HG02884 (cell line): Measurements from ENCODE around the gene RECK.
A peak's percentile ranks its signal among the peaks of the same experiment; 100 is the strongest.
"Not testable (repeated sequence)": the region's sequence is repeated elsewhere in the genome, so short reads cannot be mapped to it uniquely, and the experiment has no call there.

Experiments used
- ATAC-seq: cut with Tn5 transposase; IDR thresholded peaks from one replicate; pipeline ENCODE4 v1.9.1; 2021; ENCODE audit warnings: mild to moderate bottlenecking, moderate library complexity; ENCODE audit not compliant: unreplicated experiment

Gene RECK

DNA sequence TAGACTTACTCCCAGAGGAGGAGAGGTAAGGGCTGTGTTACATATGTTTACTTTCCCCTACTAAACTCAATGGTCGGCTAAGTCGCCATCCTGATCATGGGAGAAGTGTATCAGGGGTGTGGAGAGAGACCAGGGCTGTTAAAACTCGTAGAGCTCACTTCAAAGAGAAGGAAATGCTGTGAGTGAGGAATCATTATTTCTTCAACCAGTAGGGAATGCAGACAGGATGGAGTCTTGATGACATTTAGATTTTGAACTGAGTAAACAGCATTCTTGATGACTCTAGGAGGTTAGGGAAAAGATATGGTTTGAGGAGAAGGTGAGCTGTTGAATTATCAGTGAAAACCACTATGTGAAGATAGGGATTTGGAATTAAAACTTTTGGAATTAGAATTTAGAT lies 17.3 kb downstream of the RECK start:
- ATAC-seq: no peak

DNA sequence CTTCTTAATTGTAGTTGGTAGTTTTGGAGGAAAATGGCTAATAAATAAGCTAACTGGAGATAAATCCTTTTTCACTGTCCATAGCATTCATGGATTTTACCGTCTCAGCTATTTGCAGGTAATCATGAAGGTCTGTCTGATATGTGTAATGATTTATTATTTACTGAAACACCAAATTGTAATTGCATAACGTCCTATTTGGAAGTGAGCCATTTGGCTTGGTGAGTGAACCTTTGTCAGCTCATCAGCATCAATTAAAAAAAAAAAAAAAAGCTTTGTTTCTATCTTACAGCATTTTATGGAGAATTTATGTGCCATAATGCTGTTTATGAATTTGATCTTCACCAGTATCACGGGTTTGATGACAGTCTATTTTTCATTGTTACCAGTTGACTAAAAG lies 20.2 kb downstream of the RECK start:
- no peak for ATAC-seq

DNA sequence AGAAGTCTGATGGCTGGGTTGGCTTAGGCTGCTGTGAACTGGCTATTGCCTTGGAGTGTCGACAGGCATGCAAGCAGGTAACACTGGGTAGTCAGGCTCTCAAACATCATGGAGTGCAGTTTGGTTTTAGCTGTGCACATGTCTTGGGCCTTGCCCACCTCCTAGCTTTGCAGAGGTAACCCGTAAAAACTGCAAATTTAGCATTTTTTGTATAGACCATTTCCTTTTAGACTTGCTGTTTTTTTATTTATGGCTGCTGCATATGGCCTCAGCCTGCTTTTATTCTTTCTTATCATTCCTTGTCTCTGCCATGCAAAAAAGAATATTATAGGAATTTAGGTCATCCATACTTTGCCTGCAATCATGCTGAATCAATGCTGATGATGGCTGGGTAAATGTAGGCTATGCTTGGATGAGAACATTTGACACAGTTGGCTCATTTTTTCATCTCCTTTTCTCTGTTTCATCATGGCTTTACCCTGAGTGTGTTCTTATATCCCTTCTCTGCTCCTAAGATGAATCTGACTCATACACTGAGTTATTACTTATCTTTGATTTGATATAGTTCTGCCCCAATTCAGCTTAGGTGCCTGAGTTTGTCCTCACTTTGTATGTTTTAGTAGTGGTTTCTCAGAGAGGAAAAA lies 27.2 kb downstream of the RECK start:
- ATAC-seq: no peak

DNA sequence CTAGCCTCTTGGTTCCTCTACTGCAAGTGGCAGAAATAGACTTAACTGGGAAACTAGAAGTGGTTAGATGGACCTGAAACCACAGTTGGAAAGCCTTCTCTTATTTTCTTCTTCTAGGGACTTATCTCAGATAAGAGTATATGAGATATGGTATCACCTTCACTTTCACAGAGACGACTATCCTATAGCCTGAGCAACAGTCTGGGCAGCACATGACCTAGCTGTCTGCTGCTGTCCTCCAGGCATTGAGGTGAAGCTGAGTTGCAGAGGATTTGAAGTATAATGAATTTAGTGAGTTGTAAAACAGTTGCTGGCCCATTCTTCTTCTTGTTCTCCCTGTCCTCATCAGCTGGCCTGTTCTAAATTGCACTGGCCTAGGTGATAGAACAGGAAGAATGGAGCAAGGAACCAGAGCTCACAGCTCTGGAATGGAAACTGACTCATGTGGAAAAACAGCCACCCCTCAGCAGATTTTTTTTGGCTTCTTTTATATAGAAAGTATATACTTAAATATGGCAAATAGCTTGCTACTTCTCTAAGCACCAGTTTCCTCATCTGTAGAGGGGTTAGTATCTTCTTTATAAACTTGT lies 27.8 kb downstream of the RECK start:
- ATAC-seq: no peak

DNA sequence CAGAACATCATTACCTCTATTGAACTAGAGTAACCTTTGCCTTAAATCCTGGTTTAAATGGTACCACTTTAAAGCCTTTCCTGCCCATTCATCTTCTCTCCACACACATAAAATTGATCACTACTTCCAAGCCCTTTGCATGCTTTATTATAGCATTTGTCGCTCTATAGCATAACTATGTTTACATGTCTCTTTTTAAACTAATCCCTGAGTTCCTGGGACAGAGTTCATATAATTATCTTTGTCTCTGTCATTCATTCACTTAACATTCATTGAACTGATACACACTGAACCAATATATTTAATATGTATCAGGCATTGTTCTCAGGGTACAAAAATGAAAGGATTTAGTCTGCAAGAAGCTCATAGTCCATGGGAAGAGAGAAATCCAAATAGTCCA lies 37.3 kb downstream of the RECK start:
- ATAC-seq: no peak

DNA sequence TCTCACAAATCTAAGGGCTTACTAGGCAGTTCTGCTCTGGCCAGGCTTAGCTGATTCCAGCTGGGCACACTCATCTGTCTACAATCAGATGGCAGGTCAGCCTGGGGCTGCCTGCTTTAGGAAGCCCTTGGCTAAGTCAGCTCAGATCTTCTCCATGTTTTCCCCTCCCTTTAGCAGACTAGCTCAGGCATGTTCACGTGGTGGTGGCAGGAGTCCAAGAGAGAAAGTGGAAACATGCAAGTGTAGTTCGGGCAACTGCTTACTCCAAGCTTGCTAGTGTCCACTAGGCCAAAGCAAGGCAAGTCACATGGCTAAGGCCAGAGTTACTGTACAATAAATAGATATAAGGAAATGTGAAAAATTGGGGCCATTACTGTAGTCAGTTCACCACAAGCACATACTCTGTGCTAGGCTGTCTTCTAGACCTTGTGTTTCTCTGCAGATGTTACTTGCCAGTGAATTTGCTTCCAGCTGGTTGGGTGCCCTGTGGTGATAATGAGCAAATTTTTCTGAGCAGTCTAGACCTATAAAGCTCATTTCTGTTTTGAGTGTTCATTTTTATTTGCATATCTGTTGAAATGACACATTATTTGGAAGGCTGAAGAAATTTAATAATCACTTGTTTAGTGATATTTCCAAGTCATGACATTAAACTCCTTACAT lies 38.3 kb downstream of the RECK start:
- ATAC-seq: no peak

DNA sequence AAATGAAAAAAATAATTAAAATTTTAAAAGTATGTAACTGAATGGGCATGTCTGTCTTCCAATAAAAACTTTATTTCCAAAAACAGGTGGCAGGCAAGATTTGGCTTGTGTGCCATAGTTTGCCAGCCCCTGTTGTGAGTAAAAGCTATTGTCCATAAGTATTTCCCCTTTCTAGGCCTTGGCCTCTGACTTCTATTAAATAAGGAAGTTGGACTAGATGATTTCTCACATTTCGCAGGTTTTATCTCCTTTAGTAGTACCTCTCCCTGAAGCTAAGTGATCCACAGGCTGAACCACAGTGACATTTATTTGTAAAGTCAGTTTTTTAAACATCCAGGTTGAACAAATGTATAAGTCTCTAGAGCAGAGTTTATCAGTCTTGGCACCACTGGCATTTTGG lies 41.3 kb downstream of the RECK start:
- ATAC-seq: no peak

DNA sequence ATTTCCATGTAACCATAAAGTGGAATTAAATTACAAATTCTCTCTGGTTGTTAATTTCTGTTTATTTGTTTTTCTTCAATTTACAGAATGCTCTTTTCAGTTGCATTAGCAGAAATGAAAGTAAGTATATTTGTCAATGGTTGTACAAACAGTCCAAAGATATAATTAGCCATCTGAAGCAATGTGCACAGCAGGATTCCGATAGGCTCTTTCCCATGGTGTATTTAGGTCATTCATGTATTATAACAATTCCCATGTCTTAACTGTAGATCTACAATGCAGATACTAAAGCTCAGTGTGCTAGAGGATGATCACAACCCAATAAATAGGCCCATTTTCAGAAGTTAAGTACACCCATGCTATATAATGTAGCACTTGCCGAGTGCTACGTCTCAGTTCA lies 43.8 kb downstream of the RECK start:
- no peak for ATAC-seq

DNA sequence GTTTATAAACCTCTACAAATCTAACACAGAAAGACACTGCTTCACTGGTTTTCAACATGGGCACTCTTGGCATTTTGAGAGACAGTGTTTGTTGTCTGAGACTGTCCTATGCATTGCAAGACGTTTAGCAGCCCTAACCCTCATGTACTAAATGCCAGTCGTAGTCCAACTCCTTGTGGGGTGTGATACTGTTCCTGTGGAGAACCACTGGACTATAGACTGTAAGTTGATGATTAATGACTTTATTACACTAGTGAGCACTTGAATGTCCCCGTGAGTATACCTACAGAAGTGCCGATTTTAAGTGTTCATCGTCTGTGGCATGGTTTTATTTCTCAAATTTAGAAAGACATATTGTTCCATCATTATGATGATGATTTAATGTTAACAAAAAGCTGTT lies 46.2 kb downstream of the RECK start:
- no peak for ATAC-seq

DNA sequence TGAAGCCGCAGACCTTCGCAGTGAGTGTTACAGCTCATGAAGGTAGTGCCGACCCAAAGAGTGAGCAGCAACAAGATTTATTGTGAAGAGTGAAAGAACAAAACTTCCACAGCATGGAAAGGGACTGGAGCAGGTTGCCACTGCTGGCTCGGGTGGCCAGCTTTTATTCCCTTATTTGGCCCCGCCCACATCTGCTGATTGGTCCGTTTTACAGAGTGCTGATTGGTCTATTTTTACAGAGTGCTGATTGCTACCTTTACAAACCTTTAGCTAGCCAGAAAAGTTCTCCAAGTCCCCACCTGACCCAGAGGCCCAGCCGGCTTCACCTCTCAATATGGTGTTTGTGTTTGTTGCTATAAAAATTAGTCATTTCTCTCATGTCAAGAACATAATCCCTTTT lies 49.7 kb downstream of the RECK start:
- ATAC-seq: no peak

DNA sequence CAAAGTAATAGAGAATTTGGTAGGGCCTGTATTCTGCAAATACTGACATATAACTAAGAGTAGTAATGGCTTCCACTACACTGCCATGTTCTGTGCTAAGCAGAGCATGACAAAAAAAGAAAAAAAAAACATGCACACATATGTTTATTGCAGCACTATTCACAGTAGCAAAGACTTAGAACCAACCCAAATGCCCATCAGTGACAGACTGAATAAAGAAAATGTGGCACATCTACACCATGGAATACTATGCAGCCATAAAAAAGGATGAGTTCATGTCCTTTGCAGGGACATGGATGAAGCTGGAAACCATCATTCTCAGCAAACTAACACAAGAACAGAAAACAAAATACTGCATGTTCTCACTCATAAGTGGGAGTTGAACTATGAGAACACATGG lies 50.3 kb downstream of the RECK start:
- not testable (repeated sequence) for ATAC-seq

DNA sequence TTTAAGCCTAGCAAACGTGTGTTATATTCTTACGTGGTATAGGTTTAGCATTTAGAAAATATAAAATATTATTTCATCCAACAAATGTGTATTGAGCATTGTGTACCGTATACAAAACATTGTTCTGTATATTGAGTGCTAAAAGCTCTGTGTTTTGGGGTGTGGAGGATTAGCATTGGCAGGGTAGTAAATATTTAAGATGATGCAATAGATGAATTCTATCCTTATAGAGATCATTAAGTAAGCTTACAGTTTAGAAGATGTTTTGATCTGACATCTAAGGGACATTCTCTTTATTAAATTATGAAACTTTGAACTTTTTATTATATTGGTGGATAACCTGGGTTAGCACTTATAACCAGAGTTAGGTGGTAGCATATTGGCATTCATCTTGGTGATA lies 51.3 kb downstream of the RECK start:
- no peak for ATAC-seq

DNA sequence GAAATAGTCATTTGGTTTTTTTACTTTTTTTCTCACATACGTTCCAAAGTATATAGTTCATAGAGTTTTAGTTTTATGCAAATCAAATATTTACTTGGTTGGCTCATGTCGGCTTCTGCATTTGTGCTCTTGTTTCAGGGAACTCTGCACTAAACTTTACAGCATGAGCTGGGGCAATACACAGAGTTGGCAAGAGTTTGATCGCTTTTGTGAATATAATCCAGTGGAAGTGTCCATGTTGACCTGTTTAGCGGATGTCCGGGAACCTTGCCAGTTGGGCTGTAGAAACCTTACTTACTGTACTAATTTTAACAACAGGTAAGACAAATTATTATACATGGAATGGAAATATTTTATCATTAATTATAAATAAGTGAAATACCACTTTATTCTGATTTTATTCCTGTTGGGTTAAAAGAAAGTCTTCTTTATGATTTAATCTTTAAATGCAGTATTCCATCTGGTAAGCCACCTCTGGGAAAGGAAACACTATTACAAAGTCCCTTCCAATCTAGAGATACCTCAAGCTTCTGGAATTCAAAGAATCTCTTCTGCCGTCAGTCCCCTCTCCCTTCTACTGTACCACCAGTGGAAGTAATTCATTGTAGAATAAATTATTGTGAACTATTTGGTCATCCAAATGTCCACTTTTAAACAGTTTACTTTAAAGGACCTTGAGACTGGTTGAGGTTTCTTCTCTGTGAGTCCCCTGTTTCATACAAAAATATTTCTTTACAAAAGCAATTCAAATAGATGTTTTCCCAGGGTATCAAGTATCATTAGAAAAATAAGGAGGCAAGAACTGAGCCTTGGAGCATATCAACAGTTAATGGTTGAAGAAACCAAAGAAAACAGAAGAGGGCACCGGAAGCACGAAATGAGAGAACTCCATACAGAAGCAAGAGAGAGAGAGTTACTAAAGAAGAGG lies 54.6 kb downstream of the RECK start:
- no peak for ATAC-seq

DNA sequence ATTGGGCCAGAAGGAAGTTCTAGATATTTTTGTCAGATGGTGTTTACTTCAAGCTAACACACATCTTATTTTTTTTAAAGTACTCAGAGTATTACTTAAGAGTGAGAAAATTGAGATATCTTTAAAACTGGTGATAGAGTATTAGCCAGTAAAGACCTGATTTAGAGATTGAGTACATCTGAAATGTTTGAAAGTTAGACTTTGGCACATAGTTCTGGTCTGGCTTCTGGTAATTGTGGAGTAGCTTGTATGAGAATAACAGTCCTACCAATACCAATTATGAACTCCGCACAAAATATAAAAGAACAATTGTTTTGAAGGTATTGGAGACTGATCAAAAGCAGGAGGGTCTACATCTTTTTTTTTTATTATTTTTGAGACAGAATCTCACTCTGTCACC lies 55.3 kb downstream of the RECK start:
- no peak for ATAC-seq

DNA sequence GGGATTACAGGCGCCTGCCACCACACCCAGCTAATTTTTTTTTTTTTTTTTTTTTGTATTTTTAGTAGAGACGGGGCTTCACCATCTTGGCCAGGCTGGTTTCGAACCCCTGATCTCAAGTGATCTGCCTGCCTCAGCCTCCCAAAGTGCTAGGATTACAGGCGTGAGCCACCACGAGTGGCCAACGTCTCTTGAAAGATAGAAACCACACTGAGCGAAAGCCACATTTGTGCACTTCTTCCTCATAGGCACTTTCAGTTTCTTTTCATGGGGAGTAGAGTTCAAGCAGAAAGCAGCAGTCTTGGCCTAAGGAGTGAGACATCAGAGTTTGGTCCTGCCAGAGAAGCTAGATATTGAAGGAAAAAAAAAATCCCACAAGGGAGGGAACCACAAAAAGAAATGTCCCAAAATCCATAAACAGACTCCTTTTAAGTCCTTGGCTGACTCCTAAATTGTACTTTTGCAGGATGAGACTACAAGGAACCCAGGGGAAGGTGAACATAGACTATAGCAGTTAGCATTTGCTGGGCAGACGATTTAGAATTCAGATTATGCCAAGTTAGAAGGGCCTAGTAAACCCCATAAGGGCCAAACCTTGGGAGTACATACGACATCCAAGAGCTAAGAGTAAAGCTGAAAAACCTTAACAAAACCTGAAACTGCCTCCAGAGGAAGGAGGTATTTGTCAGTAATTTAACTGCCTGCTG lies 55.9 kb downstream of the RECK start:
- ATAC-seq: peak; percentile 84

DNA sequence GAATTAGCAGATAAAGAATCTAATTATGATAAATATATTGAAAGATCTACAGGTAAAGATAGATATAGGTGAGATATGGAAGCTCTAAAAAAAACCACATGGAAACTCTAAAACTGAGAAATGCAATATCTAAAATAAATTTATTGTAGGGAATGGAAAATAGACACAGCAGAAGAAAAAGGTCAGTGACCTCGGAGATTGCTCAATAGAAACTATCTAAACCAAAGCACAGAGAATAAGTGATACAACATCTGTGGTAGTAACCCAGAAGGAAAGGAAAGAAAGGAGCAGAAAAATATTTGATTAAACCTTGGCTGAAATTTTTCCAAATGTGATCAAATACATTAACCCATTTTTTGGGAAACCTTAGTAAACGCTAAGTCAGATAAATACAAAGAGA lies 56.7 kb downstream of the RECK start:
- no peak for ATAC-seq

DNA sequence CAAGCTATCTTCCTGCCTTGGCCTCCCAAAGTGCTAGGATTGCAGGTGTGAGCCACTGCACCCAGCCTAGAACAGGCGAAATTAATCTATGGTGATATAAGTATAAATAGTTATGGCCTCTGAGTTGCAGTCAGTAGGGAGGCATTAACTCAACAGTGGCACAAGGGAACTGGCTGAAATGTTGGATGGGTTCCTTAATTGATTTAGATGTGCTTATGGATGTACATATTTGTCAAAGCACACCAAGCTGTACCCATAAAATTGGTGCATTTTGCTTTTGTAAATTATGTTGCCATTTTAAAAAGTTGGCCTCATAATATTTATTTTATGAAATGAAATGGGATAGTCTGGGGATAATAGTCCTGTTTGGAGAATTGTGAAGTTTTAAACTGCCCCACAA lies 63.0 kb downstream of the RECK start:
- ATAC-seq: no peak

DNA sequence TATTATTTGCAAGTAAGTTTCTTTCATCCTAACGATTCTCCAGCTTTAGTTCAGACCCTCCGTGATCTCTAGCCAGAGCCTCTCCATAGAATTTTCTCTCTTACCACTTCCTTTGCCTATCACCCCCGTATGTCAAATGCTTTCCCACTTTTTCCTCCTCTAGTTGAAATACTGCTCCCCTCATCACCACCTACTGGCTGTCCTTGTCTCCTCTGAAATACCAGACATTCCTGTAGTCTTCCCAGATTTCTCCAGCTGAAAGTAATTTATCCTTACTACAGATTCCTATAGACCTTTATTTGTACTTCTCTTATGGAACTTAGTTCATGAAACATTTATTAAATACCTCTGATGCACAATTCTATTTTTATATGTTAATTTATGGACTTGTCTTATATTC lies 63.8 kb downstream of the RECK start:
- no peak for ATAC-seq

DNA sequence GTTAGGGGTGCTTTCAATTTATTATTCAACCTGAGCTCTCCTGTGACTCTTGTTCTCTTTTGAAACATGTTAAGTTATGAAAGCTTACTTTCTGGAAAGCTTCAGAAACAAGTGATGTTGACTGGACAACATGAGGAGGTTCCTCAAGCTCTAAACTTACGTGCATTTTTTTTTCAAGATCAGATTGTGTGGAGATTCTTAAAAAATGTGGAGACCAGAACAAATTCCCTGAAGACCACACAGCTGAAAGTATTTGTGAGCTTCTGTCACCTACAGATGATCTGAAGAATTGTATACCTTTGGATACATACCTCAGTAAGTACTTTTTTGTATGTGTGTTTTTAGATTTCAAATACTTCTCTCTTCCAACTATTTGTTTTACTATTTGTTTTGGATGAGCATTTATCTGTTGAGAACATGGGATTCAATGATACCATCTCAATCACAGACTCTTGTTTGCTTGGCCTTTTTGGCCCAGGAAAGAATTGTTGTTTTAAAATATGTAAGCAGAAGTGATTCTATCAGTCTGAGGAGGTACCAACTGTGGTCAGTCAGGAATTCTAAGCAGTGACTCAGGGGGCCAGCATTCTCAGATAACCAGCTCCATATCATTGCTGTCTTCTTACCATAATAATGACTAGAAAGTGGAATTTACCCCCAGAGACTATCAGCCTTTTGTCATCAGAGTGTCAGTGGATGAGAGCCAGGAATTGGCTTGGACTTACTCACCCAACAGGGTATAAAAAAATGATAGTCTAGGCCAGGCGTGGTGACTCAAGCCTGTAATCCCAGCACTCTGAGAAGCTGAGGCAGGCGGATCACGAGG lies 65.4 kb downstream of the RECK start:
- ATAC-seq: no peak
